Astrocyte (in vitro differentiated cells and primary cell): ENCODE results near the gene DUSP8. TPM values are rescaled to one million over a fixed set of nuclear protein-coding genes. Genes with fewer than 3 reads are reported as not detected.

Source experiments
- DNase-seq: peaks from one replicate; pipeline ENCODE4 v3.0.0-alpha.2; 2010; ENCODE audit warnings: low read depth
- FAIRE-seq: peaks from 2 replicates; lab custom pipeline; 2011; peaks lifted over from hg19 to GRCh38; lab: Jason Lieb, UNC
- H2AFZ ChIP-seq: 2 replicates; pipeline ENCODE4 v1.6.0; 2012; ENCODE audit warnings: low read depth, low read length, inconsistent platforms
- H3K27ac ChIP-seq: 2 replicates; pipeline ENCODE4 v1.5.1; 2011; ENCODE audit warnings: low read depth, low read length, inconsistent platforms
- H3K27me3 ChIP-seq: 2 replicates; pipeline ENCODE4 v1.6.0; 2011; ENCODE audit warnings: low read length, inconsistent platforms; ENCODE audit not compliant: insufficient read depth
- H3K36me3 ChIP-seq: 2 replicates; pipeline ENCODE4 v1.5.1; 2011; ENCODE audit warnings: low read length, inconsistent platforms; ENCODE audit not compliant: insufficient read depth
- H3K4me1 ChIP-seq: 2 replicates; pipeline ENCODE4 v1.5.1; 2011; ENCODE audit warnings: low read length, inconsistent platforms; ENCODE audit not compliant: insufficient read depth
- H3K4me2 ChIP-seq: 2 replicates; pipeline ENCODE4 v1.6.0; 2012; ENCODE audit warnings: low read length, inconsistent platforms
- H3K4me3 ChIP-seq: 2 replicates; pipeline ENCODE4 v1.5.1; 2011; ENCODE audit warnings: low read depth, mild to moderate bottlenecking, low read length, inconsistent platforms; ENCODE audit not compliant: insufficient read depth
- H3K79me2 ChIP-seq: 2 replicates; pipeline ENCODE4 v1.6.0; 2012; ENCODE audit warnings: mild to moderate bottlenecking, low read length, inconsistent platforms; ENCODE audit not compliant: insufficient read depth
- H3K9ac ChIP-seq: 2 replicates; pipeline ENCODE4 v1.6.0; 2012; ENCODE audit warnings: mild to moderate bottlenecking, low read length, inconsistent platforms
- H3K9me3 ChIP-seq: 2 replicates; pipeline ENCODE4 v1.5.1; 2012; ENCODE audit warnings: low read depth, mild to moderate bottlenecking, low read length, inconsistent platforms; ENCODE audit not compliant: insufficient read depth
- H4K20me1 ChIP-seq: 2 replicates; pipeline ENCODE4 v1.6.0; 2012; ENCODE audit warnings: low read length, inconsistent platforms; ENCODE audit not compliant: insufficient read depth
- H3K27ac Mint-ChIP-seq: one replicate; pipeline ENCODE4 v1.8.0; 2021; ENCODE audit warnings: mild to moderate bottlenecking, mixed read lengths; ENCODE audit not compliant: unreplicated experiment
- H3K27me3 Mint-ChIP-seq: one replicate; pipeline ENCODE4 v1.8.0; 2021; ENCODE audit warnings: low read depth, mixed read lengths; ENCODE audit not compliant: unreplicated experiment
- H3K36me3 Mint-ChIP-seq: one replicate; pipeline ENCODE4 v1.8.0; 2021; ENCODE audit warnings: low read depth, mixed read lengths; ENCODE audit not compliant: unreplicated experiment
- H3K4me1 Mint-ChIP-seq: one replicate; pipeline ENCODE4 v1.8.0; 2021; ENCODE audit warnings: low read depth, mixed read lengths; ENCODE audit not compliant: unreplicated experiment
- H3K4me3 Mint-ChIP-seq: one replicate; pipeline ENCODE4 v1.8.0; 2021; ENCODE audit warnings: mild to moderate bottlenecking, moderate library complexity, mixed read lengths; ENCODE audit not compliant: unreplicated experiment
- H3K9me3 Mint-ChIP-seq: one replicate; pipeline ENCODE4 v1.8.0; 2021; ENCODE audit warnings: mild to moderate bottlenecking, mixed read lengths; ENCODE audit not compliant: unreplicated experiment
- CTCF ChIP-seq: IDR thresholded peaks from 2 replicates; pipeline ENCODE4 v1.5.1; 2011; ENCODE audit warnings: low read depth, mild to moderate bottlenecking, inconsistent platforms, low read length, moderate library complexity; ENCODE audit not compliant: insufficient read depth
- EZH2 ChIP-seq: IDR thresholded peaks from 2 replicates; pipeline ENCODE4 v1.6.1; 2012; ENCODE audit warnings: mild to moderate bottlenecking, low read length, inconsistent platforms; ENCODE audit not compliant: insufficient read depth
- total RNA-seq: library from RNA; stranded (reverse); gene quantifications from 2 replicates; pipeline ENCODE4 v1.2.1, GENCODE V29; 2021

DUSP8 gene
- total RNA-seq, 1 donor from 2014 or later, result 14.8 TPM

GRCh38 chr11:1547467-1548098, 24.5 kb downstream of the DUSP8 start:
- no peak for DNase-seq
- Mint-ChIP-seq H3K9me3 (no peaks in the 10 kb centered on the region), H3K27me3 (peaks cover 40% of the 10 kb centered on the region), H3K4me1 (no peaks in the 10 kb centered on the region), H3K36me3 (peaks cover 1% of the 10 kb centered on the region), H3K27ac (no peak overlapping the region), H3K4me3 (no peak overlapping the region)
- Histone ChIP-seq H4K20me1 (no peaks in the 10 kb centered on the region), H3K79me2 (no peaks in the 10 kb centered on the region), H3K27me3 (peaks cover 27% of the 10 kb centered on the region), H3K4me3 (no peak overlapping the region), H2AFZ (no peak overlapping the region), H3K27ac (no peak overlapping the region), H3K4me2 (peak overlapping the region; percentile 76), H3K36me3 (no peaks in the 10 kb centered on the region), H3K4me1 (no peaks in the 10 kb centered on the region), H3K9ac (no peak overlapping the region), H3K9me3 (no peaks in the 10 kb centered on the region)
- TF ChIP-seq EZH2 (peak; percentile 82), CTCF (no peak)
- FAIRE-seq, result no peak

GRCh38 chr11:1546536-1547466, 25.3 kb downstream of the DUSP8 start:
- FAIRE-seq, result no peak
- no peaks in the 10 kb centered on the region for H3K36me3 ChIP-seq

More at GRCh38 chr11:1546536-1547466, 25.3 kb downstream of the DUSP8 start:
- H4K20me1 ChIP-seq, result no peaks in the 10 kb centered on the region
- no peaks in the 10 kb centered on the region for H3K9me3 Mint-ChIP-seq
- H3K9ac ChIP-seq, result no peak overlapping the region
- H2AFZ ChIP-seq, result peak overlapping the region; percentile 56
- H3K4me1 Mint-ChIP-seq, result no peaks in the 10 kb centered on the region
- peak overlapping the region; percentile 76 for H3K4me2 ChIP-seq
- no peaks in the 10 kb centered on the region for H3K4me1 ChIP-seq
- H3K79me2 ChIP-seq, result no peaks in the 10 kb centered on the region
- H3K27ac Mint-ChIP-seq, result no peak overlapping the region
- H3K9me3 ChIP-seq, result no peaks in the 10 kb centered on the region
- DNase-seq, result no peak
- peak overlapping the region; percentile 37 for H3K4me3 ChIP-seq
- H3K27me3 ChIP-seq, result peaks cover 29% of the 10 kb centered on the region
- peaks cover 42% of the 10 kb centered on the region for H3K27me3 Mint-ChIP-seq
- peaks cover 1% of the 10 kb centered on the region for H3K36me3 Mint-ChIP-seq
- TF ChIP-seq CTCF (peak; percentile 10), EZH2 (peak; percentile 64)
- H3K4me3 Mint-ChIP-seq, result no peak overlapping the region
- no peak overlapping the region for H3K27ac ChIP-seq
